ENCODE data around the gene AHSG.
"Not testable (repeated sequence)": the region's sequence is repeated elsewhere in the genome, so short reads cannot be mapped to it uniquely, and the experiment has no call there.

The AHSG gene

GRCh38 chr3:186618318-186618938 is 5.6 kb downstream of the AHSG start:
- no peak for DNase-seq

DNA sequence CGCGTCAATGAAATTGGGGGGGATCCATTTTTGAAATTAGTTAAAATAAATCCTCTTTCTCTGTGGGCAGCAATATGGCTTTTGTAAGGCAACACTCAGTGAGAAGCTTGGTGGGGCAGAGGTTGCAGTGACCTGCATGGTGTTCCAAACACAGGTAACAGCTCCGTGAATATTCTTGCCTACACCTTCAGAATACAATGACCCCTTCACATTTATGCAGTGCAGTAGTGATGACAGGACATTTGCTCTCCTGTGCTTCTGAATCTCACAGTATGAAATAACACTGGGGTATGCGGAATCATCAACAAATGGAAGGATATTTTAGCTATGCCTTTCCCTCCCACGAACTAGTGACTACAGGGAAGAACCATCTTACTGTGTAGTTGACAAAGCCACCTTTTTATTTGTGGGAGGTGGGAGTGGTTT is 6.9 kb downstream of the AHSG start:
- DNase-seq: no peak

GRCh38 chr3:186620213-186621092 is 7.6 kb downstream of the AHSG start:
- no peak for DNase-seq

DNA sequence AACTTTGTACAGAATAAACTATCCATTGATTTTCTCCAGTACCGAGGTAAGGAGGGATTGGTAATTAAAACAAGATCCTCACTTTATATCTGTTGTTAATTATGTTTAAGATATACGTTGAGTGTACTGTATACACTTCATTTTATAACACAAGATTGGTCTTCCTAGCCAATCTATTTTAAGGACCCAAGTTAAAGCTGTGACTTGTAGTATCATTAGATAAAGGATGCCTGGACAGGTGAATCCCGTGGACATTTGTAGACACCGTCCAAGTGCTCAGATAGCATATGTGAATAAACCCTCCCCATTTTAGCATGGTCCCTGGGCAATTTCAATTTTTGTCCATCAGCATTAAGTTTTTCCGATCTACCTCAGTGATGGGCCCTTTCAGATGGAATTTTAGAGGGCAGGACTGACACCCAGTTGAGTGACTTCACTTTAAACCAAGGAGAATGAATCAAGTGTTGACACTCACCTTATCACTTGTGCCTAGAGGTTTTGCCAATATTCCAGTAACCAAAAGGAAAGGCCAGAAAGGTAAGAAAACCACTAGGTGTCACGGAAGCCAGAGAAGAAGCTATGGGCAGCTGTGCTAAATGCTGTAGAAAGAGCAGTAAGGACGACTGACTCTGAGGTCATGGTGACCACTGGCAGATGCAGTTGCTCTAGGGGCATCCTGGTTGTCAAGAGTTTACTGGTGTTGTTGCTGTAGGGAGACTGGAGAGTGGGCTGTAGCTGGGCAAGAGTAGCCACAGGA is 9.2 kb downstream of the AHSG start:
- no peak for DNase-seq

- DNase-seq: no peak
Observed at GRCh38 chr3:186622651-186623310, 9.9 kb downstream of the AHSG start.

DNA sequence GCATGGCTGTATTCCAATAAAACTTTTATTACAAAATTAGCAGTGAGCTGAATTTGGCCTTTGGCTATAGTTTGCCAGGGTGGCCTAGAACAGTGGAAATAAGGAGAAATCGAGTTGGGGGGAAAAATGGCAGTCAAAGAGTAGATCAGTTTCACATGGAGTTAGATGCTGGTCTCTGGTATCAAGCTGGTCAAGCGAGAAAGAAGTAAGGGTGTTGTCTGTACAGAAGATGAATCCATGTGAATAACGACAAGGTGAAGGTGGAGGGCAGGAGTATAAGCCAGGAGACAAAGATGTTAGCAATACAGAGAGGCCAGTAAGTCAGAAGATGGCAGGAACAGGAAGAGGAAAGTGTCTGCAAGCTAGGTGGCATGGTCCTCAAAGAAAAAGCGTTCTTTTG is 11.7 kb downstream of the AHSG start:
- DNase-seq: no peak

DNA sequence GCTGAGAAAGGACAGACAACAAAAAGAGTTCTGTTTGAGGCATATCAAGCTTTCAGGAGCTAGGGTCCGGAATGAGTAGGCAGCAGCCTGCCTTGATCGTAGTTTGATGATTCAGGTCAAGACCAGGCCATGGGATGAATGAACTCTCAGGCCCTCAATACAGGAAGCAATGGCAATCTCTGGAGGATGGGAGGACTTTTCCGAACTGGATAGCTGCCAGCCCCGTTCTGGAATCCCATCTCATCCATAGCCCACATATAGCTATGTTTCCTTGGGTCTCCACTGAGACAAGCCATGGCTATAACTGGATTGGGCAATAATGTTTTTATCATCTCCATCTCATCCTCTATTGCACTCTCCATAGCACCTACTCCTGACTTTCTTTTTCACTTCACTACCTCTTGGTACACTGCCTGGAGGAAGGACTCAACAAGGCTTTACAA is 12.8 kb downstream of the AHSG start:
- DNase-seq: no peak

GRCh38 chr3:186626254-186626847 is 13.5 kb downstream of the AHSG start:
- DNase-seq: no peak

DNA sequence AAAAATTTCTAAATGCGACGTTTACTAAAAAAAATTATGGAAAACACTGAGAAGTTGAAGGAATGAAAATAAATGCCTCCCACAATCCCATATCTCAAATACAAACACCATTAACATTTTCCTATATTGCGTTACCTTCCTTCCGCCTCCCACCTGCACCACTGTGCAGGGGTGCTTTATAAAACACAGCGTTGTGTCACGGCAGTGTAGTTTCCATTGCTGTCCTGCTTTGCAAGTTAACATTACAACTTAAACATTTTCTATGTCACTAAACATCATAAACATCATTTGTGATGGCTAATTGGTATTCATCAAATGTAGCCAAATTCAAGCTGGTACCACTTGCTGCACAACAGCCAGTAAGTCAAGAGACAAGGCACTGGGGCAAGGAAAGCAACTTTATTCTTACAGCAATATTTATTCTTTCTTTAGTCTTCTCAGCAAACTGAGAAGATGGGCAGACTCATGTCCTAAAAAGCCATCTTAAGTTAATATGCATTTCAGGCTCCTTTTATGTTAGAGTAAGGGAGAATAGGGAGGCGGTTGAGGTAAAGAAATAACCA is 15.1 kb downstream of the AHSG start:
- DNase-seq: no peak

- no peak for DNase-seq
Observed at GRCh38 chr3:186628756-186629155, 15.9 kb downstream of the AHSG start.

DNA sequence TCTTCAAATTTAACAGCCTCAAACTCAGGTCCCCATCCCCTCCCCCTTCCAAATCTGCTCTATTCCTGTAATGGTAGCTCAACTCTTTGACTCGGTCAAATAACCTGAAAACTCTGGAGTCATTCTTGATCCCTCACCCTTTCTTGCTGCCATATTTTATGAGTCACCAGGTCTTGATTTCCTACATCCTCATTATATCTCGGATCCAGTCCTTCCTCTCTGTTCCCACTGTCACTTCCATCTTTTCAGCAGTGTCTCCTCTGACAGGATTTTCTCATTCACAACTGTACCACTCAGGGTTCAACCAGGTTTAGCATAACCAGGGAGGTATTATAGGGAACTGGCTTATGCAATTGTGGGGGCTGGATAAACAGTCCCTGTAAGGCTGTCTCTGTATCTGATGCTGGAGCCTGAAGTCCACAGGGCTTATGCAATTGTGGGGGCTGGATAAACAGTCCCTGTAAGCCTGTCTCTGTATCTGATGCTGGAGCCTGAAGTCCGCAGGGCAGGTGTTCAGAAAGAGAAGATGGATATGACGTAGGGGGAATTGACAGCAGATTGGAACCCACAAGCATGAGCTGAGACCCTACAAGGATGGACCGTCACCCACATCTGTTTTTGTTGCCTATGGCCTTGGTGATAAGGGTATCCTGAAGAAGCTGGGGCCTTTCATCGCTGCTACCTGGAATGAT is 18.2 kb downstream of the AHSG start:
- DNase-seq: no peak

DNA sequence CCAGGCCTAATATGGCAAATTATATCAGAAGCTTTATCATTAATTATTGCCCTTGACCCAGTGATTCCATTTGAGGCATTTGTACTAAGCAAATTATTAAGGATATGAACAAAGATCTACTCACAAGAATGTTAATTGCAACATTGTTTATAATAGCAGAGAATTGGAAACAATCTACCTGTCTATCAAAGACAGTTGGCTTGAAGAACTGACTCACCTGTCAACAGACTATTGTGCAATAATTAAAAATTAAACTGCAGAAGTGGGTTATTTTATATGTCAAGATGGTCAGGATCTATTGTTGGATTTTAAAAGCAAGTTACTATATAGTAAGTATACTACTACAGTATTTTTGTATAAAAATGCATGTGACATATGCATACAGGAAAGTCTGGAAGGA is 20.6 kb downstream of the AHSG start:
- no peak for DNase-seq

DNA sequence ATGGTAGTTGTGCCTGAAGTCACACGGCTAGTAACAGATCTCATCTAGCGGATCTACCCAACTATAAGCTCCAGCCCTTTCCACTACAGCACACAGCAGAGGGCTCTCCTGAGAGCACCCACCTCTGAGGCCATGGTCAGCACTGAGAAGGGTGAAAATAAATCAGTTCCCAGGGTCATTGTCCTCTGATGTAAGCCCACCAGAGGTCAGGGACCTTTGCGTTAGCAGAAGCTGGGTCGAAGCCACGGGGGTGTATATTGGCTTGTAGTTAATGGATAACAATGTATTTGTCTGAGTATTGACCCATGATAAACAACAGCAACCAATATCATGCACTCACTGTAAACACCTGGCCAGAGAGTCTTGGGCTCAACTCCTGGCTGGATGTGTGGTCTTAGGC is 21.3 kb downstream of the AHSG start:
- DNase-seq: not testable (repeated sequence)

- DNase-seq: no peak
Observed at GRCh38 chr3:186635532-186635931, 22.7 kb downstream of the AHSG start.

DNA sequence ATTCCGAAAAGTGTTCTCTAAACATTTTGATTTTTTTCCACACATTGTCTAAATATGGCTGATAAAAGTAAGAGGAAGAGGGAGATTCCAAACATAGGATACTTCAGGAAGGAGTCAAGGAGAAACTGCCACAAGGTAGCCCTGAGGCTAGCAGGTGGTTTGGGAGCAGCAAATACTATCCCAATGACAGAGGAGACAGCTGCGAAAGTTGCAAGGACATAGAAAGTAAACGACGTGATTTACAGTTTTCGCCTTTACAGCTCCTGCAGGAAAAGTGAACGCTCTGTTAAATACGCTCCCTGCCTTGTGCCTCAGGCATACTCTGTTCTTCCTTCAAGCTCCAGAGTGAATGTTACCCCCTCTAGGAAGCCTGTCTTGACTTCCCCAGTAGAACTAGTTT is 23.7 kb downstream of the AHSG start:
- no peak for DNase-seq

DNA sequence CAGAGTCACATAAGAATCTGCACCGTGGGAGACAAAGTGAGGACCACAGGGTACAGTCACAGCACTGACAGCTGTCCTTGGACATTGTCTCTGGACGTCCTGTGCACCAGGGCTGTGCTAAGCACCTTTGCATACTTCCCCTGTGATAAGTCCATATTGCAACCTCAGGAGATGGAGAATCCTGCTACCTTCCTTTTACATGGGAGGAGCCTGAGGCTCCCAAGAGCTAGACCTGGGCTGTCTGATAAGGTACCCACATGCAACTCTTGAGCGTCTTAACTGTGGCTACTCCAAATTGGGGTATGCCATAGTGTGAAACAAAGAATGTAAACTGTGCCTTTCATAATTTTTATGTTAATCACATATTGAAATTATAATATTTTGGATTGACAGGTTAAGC is 24.8 kb downstream of the AHSG start:
- DNase-seq: no peak

- no peak for DNase-seq
Observed at GRCh38 chr3:186638259-186638658, 25.4 kb downstream of the AHSG start.

- DNase-seq: no peak
Observed at GRCh38 chr3:186639778-186640472, 27.1 kb downstream of the AHSG start, which contains the start of gene FETUB. FETUB (plus strand) TSS chr3:186640399; CDS start chr3:186640461, 62 bp downstream.

DNA sequence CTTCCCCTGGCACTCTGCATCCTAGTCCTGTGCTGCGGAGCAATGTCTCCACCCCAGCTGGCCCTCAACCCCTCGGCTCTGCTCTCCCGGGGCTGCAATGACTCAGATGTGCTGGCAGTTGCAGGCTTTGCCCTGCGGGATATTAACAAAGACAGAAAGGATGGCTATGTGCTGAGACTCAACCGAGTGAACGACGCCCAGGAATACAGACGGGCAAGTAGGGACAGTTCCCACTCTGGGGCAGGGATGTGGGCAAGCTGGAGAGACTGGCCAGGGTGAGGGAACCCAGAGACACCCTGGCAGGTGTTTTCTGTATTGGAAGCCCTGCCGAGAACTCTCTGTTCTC is 27.6 kb downstream of the AHSG start:
- DNase-seq: no peak

- no peak for DNase-seq
Observed at GRCh38 chr3:186640929-186641328, 28.1 kb downstream of the AHSG start.

GRCh38 chr3:186642014-186642413 is 29.2 kb downstream of the AHSG start:
- DNase-seq: no peak
